Measurements from ENCODE around the gene ABHD16B. TPM values are rescaled to one million over a fixed set of nuclear protein-coding genes. Genes with fewer than 3 reads are reported as not detected.
A peak's percentile ranks its signal among the peaks of the same experiment; 100 is the strongest.

The ABHD16B gene
- total and polyA plus RNA-seq, 2 of the 13 experiments (the other 11 are each of a cell fraction or from before 2014, with no cell fraction given) = not detected

- TF ChIP-seq ZNF703 (CRISPR knock-in tag; IDR thresholded peaks at IDR 0.05; ENCODE audit: borderline replicate concordance) (no peak), ZNF10 (CRISPR knock-in tag; IDR thresholded peaks at IDR 0.05; ENCODE audit: borderline replicate concordance, low read depth) (no peak), ZNF704 (CRISPR knock-in tag; IDR thresholded peaks at IDR 0.05; ENCODE audit: borderline replicate concordance) (no peak), IRF1 (CRISPR knock-in tag; IDR thresholded peaks at IDR 0.05; ENCODE audit: low read depth) (peak; percentile 54; the same call in 1 of the 2 replicates), CC2D1A (CRISPR knock-in tag; IDR thresholded peaks at IDR 0.05) (no peak), CENPX (CRISPR knock-in tag; IDR thresholded peaks at IDR 0.05) (no peak), MIXL1 (CRISPR knock-in tag; IDR thresholded peaks at IDR 0.05) (0 out of 2 replicates have a peak, but pooled peaks have one; percentile 54), CBFB (CRISPR knock-in tag; IDR thresholded peaks at IDR 0.05) (peak; percentile 76), ZNF264 (CRISPR knock-in tag; IDR thresholded peaks at IDR 0.05) (no peak), HNF4G (IDR thresholded peaks at IDR 0.05; ENCODE audit: borderline replicate concordance, low read depth, low read length) (no peak), HNF4G (CRISPR knock-in tag; IDR thresholded peaks at IDR 0.05; ENCODE audit: borderline replicate concordance, low read depth) (no peak; the same call in 1 of the 2 replicates), IRX3 (CRISPR knock-in tag; IDR thresholded peaks at IDR 0.05; ENCODE audit: borderline replicate concordance, low read depth) (peak; percentile 12), EED (CRISPR knock-in tag; IDR thresholded peaks at IDR 0.05) (0 out of 2 replicates have a peak, but pooled peaks have one; percentile 41), CBX2 (IDR thresholded peaks at IDR 0.05; ENCODE audit: low read depth, low read length) (no peak), CBX2 (CRISPR knock-in tag; IDR thresholded peaks at IDR 0.05; ENCODE audit: low read depth) (no peak), SCMH1 (CRISPR knock-in tag; IDR thresholded peaks at IDR 0.05; ENCODE audit: borderline replicate concordance) (no peak), CSRNP1 (CRISPR knock-in tag; IDR thresholded peaks at IDR 0.05) (peak; percentile 80; the same call in 1 of the 2 replicates), MAFF (IDR thresholded peaks at IDR 0.05; ENCODE audit: low read depth, low read length) (no peak), SMAD1 (CRISPR knock-in tag; IDR thresholded peaks at IDR 0.05; ENCODE audit: borderline replicate concordance, low read depth) (peak; percentile 66; the same call in 1 of the 2 replicates)
- TF ChIP-seq, protein P1, sequence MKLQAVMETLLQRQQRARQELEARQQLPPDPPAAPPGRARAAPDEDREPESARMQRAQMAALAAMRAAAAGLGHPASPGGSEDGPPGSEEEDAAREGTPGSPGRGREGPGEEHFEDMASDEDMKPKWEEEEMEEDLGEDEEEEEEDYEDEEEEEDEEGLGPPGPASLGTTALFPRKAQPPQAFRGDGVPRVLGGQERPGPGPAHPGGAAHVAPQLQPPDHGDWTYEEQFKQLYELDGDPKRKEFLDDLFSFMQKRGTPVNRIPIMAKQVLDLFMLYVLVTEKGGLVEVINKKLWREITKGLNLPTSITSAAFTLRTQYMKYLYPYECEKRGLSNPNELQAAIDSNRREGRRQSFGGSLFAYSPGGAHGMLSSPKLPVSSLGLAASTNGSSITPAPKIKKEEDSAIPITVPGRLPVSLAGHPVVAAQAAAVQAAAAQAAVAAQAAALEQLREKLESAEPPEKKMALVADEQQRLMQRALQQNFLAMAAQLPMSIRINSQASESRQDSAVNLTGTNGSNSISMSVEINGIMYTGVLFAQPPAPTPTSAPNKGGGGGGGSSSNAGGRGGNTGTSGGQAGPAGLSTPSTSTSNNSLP (IDR thresholded peaks at IDR 0.05; ENCODE audit: low read depth, low read length) = no peak
- TF ChIP-seq, protein P2, sequence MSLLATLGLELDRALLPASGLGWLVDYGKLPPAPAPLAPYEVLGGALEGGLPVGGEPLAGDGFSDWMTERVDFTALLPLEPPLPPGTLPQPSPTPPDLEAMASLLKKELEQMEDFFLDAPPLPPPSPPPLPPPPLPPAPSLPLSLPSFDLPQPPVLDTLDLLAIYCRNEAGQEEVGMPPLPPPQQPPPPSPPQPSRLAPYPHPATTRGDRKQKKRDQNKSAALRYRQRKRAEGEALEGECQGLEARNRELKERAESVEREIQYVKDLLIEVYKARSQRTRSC (CRISPR knock-in tag; IDR thresholded peaks at IDR 0.05; ENCODE audit: low read depth) = 0 out of 2 replicates have a peak, but pooled peaks have one; percentile 5
- TF ChIP-seq, protein P3, sequence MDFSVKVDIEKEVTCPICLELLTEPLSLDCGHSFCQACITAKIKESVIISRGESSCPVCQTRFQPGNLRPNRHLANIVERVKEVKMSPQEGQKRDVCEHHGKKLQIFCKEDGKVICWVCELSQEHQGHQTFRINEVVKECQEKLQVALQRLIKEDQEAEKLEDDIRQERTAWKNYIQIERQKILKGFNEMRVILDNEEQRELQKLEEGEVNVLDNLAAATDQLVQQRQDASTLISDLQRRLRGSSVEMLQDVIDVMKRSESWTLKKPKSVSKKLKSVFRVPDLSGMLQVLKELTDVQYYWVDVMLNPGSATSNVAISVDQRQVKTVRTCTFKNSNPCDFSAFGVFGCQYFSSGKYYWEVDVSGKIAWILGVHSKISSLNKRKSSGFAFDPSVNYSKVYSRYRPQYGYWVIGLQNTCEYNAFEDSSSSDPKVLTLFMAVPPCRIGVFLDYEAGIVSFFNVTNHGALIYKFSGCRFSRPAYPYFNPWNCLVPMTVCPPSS (IDR thresholded peaks at IDR 0.05) = no peak
These were observed 33.3 kb downstream of the ABHD16B start, which contains the start of gene DNAJC5 (continued) for GRCh38 chr20:63894358-63895201.

All from HepG2 (cell line).